ENCODE data around the gene PBXIP1.

DNA sequence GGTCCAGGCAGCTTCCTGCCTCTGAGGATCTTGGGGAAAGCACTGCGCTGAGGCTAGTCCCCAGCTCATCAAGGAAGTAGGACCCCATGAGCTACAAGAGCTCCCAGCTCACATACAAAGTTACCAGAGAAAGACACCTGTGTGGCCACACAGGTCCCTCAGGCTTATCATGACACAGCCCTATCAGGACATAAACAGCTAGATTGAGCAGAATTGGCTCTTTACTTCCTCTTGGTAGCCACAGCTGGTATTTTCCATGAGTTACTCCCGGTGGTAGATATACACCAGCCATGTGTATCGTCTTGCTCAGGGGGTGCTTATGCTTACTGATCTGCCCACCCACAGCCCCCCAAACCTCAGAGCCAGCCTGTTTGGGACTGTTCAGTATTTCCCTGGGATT, 38.7 kb upstream of the PBXIP1 start:
- TF ChIP-seq, protein P1, sequence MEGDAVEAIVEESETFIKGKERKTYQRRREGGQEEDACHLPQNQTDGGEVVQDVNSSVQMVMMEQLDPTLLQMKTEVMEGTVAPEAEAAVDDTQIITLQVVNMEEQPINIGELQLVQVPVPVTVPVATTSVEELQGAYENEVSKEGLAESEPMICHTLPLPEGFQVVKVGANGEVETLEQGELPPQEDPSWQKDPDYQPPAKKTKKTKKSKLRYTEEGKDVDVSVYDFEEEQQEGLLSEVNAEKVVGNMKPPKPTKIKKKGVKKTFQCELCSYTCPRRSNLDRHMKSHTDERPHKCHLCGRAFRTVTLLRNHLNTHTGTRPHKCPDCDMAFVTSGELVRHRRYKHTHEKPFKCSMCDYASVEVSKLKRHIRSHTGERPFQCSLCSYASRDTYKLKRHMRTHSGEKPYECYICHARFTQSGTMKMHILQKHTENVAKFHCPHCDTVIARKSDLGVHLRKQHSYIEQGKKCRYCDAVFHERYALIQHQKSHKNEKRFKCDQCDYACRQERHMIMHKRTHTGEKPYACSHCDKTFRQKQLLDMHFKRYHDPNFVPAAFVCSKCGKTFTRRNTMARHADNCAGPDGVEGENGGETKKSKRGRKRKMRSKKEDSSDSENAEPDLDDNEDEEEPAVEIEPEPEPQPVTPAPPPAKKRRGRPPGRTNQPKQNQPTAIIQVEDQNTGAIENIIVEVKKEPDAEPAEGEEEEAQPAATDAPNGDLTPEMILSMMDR (IDR thresholded peaks at IDR 0.05): no peak
- no peak for TF ChIP-seq POLR2A (IDR thresholded peaks at IDR 0.05)
- no peak for TF ChIP-seq POLR2AphosphoS5 (IDR thresholded peaks at IDR 0.05)

Data from suprapubic skin (tissue), 4 donors.